ENCODE data around the gene CCNE1. TPM values are rescaled to one million over a fixed set of nuclear protein-coding genes. Genes with fewer than 3 reads are reported as not detected.
"Not testable (repeated sequence)": the region's sequence is repeated elsewhere in the genome, so short reads cannot be mapped to it uniquely, and the experiment has no call there.

Gene CCNE1
- total RNA-seq, 1 experiment from 2014 or later = 60.9 TPM

DNA sequence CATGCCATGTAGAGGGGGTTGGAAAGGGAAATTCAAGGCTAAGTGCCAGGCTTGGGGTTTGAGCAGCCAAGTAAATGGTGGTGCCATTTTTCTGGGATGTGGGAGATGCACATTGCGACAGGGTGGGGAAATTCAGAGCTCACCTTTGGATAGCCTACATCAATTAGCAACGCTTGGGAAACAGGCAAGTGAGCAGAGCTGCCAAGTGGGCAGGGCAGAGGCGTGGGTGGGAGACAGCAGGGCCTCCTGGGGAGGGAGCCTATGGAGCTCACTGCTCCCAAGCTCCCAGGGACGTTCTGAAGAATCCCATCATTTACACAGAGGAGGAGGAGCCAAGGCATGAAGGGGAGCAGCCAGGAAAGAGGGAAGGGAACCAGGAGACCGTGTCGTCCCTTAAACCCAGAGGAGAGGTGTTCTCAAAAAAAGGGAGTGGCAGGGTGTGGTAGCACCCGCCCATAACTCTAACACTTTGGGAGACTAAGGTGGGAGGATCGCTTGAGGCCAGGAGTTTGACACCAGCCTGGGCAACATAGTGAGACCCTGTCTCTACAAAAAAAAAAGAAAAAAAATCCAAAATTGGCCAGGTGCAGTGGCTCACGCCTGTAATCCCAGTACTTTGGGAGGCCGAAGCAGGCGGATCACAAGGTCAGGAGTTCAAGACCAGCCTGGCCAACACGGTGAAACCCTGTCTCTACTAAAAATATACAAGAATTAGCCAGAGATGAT, 11.5 kb upstream of the CCNE1 start:
- Histone ChIP-seq H3K36me3 (replicated peaks; ENCODE audit: control insufficient read depth, insufficient read depth, low read length) (no peaks in the 10 kb centered on the region), H3K4me3 (ENCODE audit: insufficient read depth, low read depth, low read length) (no peak overlapping the region), H3K27me3 (ENCODE audit: control insufficient read depth, insufficient read depth, low read length) (no peaks in the 10 kb centered on the region)
- no peak for DNase-seq

DNA sequence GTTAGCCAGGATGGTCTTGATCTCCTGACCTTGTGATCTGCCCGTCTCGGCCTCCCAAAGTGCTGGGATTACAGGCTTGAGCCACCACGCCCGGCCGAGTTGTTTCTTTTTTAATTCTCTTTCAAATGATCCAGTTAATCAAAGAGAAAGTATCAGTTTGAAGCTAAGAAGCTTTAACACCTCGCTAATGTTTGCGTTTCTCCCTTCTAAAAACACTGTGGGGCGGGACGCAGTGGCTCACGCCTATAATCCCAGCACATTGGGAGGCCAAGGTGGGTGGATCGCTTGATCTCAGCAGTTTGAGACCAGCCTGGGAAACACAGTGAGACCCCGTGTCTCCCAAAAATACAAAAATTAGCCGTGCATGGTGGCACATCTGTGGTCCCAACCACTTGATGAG, 7.8 kb upstream of the CCNE1 start:
- not testable (repeated sequence) for H3K36me3 ChIP-seq (replicated peaks; ENCODE audit: control insufficient read depth, insufficient read depth, low read length); DNase-seq; H3K4me3 ChIP-seq (ENCODE audit: insufficient read depth, low read depth, low read length); H3K27me3 ChIP-seq (ENCODE audit: control insufficient read depth, insufficient read depth, low read length)

DNA sequence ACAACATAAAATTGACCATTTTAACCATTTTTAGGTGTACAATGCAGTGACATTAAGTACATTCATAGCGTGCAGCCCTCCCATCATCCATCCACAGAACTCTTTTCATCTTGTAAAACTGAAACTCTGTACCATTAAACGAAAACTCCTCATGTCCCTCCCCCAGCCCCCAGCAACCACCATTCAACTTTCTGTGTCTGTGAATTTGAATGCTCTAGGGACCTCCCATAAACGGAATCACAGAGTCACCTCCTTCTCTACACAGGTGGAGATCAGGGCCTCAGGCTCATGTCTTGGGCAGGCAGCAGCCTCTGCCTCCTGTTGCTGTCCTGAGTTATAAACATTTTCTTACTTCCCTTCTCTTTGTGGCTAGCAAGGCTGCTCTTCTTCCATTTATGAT, 7.3 kb upstream of the CCNE1 start:
- DNase-seq = no peak
- H3K27me3 ChIP-seq (ENCODE audit: control insufficient read depth, insufficient read depth, low read length) = no peaks in the 10 kb centered on the region
- no peak overlapping the region for H3K4me3 ChIP-seq (ENCODE audit: insufficient read depth, low read depth, low read length)
- no peaks in the 10 kb centered on the region for H3K36me3 ChIP-seq (replicated peaks; ENCODE audit: control insufficient read depth, insufficient read depth, low read length)

DNA sequence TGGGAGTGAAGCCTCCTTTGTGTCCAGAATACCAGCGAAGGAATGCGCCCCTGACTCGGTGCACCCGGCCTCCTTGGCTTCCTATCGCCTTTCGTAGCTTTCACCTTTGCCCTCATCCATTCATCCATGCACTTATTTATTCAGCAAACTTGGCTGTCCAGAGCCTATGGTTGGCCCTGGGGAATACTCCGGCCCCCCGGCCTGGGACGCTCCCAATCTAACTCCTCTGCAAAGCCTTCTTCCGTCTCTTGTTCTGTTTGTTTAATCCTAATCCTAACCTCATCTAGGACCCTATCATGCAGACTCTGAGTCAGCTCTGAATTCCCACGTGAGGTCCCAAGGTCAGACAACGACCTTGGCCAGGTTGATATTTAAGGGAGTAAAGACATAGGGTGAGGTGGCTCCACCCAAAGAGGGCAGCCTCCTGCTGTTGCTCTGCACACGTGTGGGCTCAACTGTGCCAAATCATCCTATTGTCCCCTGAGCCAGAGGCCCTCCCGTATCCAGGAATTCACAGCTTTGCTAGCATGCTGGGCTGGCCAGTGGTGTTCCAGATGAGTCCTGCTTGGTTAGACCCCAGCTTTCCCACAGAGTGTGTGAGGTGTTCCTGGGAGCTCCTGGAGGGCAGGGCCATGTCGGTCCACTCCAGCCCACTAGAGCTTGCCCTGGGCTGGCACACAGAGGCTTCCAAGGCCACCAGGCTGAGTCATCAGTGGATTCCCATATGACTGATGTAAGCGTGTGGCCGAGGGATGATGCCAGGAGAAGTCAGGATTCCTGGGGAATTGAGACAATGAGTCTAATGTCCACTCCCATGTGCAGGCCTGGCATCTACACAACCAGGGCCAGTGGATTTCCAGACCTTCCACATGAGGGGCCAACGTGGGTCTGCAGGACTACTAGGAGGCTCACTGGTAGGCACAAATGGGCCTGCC, 6.5 kb upstream of the CCNE1 start:
- H3K4me3 ChIP-seq (ENCODE audit: insufficient read depth, low read depth, low read length) = no peak overlapping the region
- no peak for DNase-seq
- H3K27me3 ChIP-seq (ENCODE audit: control insufficient read depth, insufficient read depth, low read length) = no peaks in the 10 kb centered on the region
- H3K36me3 ChIP-seq (replicated peaks; ENCODE audit: control insufficient read depth, insufficient read depth, low read length) = no peaks in the 10 kb centered on the region

DNA sequence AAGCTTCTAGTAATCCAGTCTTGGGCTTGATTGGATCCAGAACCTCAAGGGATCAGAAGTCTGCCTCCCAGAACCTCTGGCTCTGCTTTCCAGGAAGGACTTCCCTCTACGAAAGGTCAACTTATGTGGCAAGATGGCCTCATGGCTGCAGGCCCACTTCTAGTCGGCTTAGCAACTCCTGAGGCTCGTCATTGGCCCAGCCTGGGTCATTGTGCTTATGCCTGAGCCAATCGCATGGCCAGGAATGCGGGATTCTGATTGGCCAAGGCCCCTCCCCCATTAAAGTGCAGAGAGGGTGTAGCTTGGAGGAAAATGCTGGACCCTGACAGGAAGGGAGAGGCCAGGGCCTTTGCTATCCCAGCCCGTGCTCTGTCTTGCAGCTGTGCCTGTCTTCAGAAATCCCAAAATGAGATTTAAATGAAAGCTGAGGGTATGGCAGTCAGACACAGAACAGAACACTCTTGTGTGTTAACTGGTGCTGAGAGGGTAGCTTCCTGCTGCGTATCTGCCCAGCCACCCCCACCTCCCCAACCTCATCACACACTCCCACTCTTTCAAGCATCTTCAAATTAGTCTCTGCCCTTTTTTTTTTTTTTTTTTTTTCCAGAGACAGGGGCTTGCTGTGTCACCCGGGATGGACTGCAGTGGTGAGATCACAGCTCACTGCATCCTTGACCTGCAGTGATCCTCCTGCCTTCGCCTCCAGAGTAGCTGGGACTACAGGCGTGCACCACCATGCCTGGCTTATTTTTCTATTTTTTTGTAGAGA, 5.5 kb upstream of the CCNE1 start:
- peak; percentile 70 for DNase-seq
- Histone ChIP-seq H3K27me3 (ENCODE audit: control insufficient read depth, insufficient read depth, low read length) (no peaks in the 10 kb centered on the region), H3K36me3 (replicated peaks; ENCODE audit: control insufficient read depth, insufficient read depth, low read length) (no peaks in the 10 kb centered on the region), H3K4me3 (ENCODE audit: insufficient read depth, low read depth, low read length) (no peak overlapping the region)

DNA sequence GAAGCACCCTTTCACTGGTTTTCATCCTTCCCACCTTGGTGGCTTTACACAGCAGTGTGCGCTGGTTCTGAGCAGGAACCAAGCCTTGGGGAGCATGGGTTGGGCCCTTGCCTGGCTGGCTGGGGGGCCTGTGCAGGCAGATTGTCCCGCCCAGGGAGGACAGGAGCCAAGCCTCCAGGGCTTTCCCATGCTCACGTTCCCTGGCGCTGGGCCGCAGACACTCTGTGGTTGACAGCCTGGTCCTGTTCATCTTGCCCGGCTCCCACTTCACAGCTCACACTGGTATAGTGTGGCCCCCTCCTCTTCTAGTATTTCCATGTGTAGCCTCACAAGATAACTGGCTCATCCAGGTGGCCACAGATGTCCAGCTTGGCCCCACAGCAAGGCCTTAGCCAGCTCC, 4.6 kb upstream of the CCNE1 start:
- DNase-seq = no peak
- H3K36me3 ChIP-seq (replicated peaks; ENCODE audit: control insufficient read depth, insufficient read depth, low read length) = no peaks in the 10 kb centered on the region
- no peaks in the 10 kb centered on the region for H3K27me3 ChIP-seq (ENCODE audit: control insufficient read depth, insufficient read depth, low read length)
- H3K4me3 ChIP-seq (ENCODE audit: insufficient read depth, low read depth, low read length) = no peak overlapping the region

DNA sequence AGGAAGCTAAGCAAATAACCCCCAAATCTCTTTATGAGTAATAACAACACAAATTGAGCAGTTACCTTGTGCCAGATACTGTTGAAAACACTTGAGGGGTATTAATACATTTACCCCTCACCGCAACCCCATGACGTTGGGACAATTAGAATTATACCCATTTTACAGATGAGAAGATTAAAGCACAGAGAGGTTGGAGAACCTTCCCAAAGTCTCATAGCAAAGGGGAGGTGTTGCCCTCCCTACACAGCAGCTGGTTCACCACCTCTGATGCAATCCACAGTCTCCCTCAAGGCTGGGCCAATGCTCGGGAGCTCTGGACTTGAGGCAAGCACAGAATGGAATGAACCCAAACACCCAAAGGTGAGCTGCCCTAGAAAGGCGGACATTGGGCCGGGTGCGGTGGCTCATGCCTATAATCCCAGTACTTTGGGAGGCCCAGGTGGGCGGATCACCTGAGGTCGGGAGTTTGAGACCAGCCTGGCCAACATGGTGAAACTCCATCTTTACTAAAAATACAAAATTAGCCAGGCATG, 3.9 kb upstream of the CCNE1 start:
- Histone ChIP-seq H3K27me3 (ENCODE audit: control insufficient read depth, insufficient read depth, low read length) (peaks cover 3% of the 10 kb centered on the region; the same call in 1 of the 2 replicates), H3K4me3 (ENCODE audit: insufficient read depth, low read depth, low read length) (no peak overlapping the region), H3K36me3 (replicated peaks; ENCODE audit: control insufficient read depth, insufficient read depth, low read length) (no peaks in the 10 kb centered on the region)
- no peak for DNase-seq

DNA sequence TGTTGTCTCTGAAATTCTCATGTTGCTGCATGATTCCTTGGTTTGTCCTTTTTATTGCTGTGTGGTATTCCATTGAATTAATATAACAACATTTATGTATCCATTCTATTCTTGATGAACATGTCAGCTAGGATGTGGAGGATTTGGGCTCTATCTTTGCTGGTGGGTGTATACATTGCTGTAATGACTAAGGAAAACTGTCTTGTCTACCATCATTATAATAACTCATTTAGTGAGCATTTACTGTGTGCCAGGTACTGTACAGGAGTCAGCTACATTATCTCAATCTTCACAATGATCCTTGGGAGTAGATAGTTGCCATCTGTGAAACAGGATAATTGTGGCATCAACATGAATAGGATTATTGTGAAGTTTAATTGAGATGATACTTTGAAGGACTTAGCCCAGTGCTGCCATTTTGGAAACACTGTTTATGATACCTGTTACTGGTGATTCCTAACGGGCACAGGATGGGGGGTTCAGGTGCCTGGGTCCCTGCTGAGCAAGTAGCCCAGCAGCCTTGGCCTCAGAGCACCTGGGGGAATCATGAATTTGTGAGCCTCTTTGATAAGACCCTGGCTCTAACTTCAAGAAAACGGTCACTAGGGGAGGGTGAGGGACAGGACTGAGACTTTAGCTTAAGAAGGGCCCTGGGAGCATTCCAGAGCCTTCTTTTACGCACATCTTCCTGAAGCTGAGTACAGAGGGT, 1.8 kb upstream of the CCNE1 start:
- no peak for DNase-seq
- Histone ChIP-seq H3K4me3 (ENCODE audit: insufficient read depth, low read depth, low read length) (no peak overlapping the region), H3K27me3 (ENCODE audit: control insufficient read depth, insufficient read depth, low read length) (peaks cover 3% of the 10 kb centered on the region; the same call in 1 of the 2 replicates), H3K36me3 (replicated peaks; ENCODE audit: control insufficient read depth, insufficient read depth, low read length) (peaks cover 2% of the 10 kb centered on the region)

DNA sequence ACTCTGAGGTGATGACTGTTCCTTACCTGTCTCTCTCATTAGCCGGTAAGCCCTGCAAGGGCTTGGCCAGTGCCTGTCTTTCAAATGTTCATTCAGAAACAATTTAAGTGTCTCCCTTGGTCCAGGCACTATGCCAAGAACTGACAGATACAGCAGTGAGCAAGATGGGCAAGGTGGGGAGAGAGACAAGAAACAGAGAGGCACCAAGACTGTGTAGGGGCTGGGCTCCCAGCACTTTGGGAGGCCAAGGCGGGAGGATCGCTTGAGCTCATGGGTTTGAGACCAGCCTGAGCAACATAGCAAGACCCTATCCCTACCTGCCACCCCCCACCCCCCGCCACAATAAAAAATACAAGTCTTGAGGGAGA, 1.3 kb upstream of the CCNE1 start:
- Histone ChIP-seq H3K36me3 (replicated peaks; ENCODE audit: control insufficient read depth, insufficient read depth, low read length) (peaks cover 2% of the 10 kb centered on the region), H3K4me3 (ENCODE audit: insufficient read depth, low read depth, low read length) (peak overlapping the region; percentile 56; the same call in 1 of the 2 replicates), H3K27me3 (ENCODE audit: control insufficient read depth, insufficient read depth, low read length) (peaks cover 3% of the 10 kb centered on the region; the same call in 1 of the 2 replicates)
- no peak for DNase-seq

DNA sequence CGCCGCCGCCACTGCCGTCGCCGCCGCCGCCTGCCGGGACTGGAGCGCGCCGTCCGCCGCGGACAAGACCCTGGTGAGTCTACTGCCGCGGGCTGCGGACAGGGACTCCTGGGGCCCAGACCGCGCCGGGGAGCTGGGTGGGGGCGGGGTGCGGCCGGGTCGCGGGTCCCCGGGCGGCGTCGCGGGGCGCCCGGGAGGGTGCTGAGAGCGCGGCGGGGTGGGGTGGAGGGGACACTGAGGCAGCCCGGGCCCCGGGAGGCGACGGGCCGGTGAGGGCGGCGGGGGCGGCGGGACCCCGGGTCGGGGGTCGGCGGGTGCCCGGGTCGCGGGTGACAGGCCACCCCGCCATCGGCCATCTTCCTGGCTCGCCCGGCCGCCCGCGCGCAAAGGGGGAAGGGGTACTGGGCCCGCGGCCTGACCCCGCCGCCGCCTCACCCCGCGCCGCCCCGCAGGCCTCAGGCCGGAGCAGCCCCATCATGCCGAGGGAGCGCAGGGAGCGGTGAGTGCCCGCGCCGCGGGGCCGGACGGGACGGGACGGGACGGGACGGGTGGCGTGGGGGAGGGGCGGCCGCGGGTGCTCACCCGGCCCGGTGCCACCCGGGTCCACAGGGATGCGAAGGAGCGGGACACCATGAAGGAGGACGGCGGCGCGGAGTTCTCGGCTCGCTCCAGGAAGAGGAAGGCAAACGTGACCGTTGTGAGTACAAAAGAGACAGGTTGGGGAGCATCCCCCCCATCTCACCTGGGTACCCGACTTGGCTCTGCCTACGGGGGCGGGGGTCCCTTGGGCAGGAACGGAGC, 489 bp downstream of the CCNE1 start:
- peak overlapping the region; percentile 45 for H3K4me3 ChIP-seq (ENCODE audit: insufficient read depth, low read depth, low read length)
- DNase-seq = peak; percentile 76
- H3K36me3 ChIP-seq (replicated peaks; ENCODE audit: control insufficient read depth, insufficient read depth, low read length) = peaks cover 7% of the 10 kb centered on the region
- peaks cover 3% of the 10 kb centered on the region; the same call in 1 of the 2 replicates for H3K27me3 ChIP-seq (ENCODE audit: control insufficient read depth, insufficient read depth, low read length)

DNA sequence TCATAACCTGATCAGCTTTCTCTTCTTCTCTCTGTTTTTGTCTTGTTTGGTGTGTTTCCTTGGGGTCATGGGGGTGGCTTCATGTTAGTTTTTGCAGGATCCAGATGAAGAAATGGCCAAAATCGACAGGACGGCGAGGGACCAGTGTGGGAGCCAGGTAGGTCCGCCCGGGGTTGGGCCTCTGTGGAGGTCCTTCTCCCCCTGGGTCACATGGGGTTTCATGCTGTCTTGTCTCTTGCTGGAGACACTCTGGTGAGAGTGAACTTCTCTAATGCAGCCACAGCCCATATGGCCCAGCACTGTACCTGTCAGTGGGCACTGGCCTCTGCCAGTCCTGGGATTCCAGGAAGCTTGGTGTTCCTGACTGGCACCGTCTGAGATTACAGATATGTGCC, 1.1 kb downstream of the CCNE1 start:
- H3K36me3 ChIP-seq (replicated peaks; ENCODE audit: control insufficient read depth, insufficient read depth, low read length) = peaks cover 9% of the 10 kb centered on the region
- peaks cover 3% of the 10 kb centered on the region; the same call in 1 of the 2 replicates for H3K27me3 ChIP-seq (ENCODE audit: control insufficient read depth, insufficient read depth, low read length)
- DNase-seq = no peak
- H3K4me3 ChIP-seq (ENCODE audit: insufficient read depth, low read depth, low read length) = peak overlapping the region; percentile 45

DNA sequence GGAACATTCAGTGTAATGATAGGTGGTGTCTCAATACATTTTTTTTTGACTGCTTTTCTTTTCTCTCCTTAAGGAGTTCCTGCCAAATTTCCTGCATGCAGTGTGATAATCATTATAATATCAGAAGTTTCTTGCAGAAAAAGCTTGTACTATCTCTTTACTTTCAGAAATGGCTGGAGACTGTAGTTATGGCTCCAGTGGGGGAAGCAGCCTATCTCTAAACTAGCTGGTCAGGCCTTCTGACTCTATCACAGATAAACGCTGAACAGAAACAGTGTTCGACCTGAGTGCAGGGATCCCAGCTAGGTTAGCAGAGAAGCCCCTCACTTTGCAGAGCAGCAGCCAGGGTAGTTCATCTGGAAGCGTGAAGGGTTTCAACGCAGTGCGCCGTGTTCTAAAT, 1.9 kb downstream of the CCNE1 start:
- H3K27me3 ChIP-seq (ENCODE audit: control insufficient read depth, insufficient read depth, low read length) = peaks cover 3% of the 10 kb centered on the region; the same call in 1 of the 2 replicates
- no peak overlapping the region for H3K4me3 ChIP-seq (ENCODE audit: insufficient read depth, low read depth, low read length)
- H3K36me3 ChIP-seq (replicated peaks; ENCODE audit: control insufficient read depth, insufficient read depth, low read length) = peaks cover 9% of the 10 kb centered on the region
- no peak for DNase-seq

DNA sequence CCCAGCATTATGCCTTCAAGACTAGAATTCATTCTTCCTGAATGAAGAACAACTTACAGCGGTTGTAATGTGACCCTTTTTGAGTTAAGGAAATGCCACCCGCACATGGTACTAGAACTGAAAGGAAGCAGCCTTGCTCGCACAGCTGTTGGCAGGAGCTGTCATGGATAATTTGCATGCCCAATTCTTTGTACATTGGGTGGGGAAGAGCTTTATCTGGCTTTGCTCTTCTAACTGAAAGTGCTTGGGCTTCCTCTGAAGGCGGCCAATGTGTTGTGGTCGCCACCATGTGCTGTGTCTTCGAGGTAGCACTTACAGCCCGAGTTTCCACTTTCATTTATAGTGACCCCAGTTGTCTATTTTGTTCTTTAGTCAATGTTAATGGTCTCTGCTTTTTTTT, 3.4 kb downstream of the CCNE1 start:
- no peak for DNase-seq
- Histone ChIP-seq H3K4me3 (ENCODE audit: insufficient read depth, low read depth, low read length) (no peak overlapping the region), H3K36me3 (replicated peaks; ENCODE audit: control insufficient read depth, insufficient read depth, low read length) (peaks cover 12% of the 10 kb centered on the region), H3K27me3 (ENCODE audit: control insufficient read depth, insufficient read depth, low read length) (peaks cover 3% of the 10 kb centered on the region; the same call in 1 of the 2 replicates)
